H9 (cell line): ENCODE measurements around the gene RYR3. TPM values are rescaled to one million over a fixed set of nuclear protein-coding genes. Genes with fewer than 3 reads are reported as not detected.
A peak's percentile ranks its signal among the peaks of the same experiment; 100 is the strongest.

Source experiments
- DNase-seq: peaks from one replicate; pipeline ENCODE4 v3.0.0-alpha.2; 2017
- H2AFZ ChIP-seq: one replicate; pipeline ENCODE4 v1.6.1; 2013; ENCODE audit warnings: mild to moderate bottlenecking, low read length, control low read depth, moderate library complexity
- H2AK5ac ChIP-seq: 2 replicates; pipeline ENCODE4 v1.6.1; 2013; ENCODE audit warnings: low read length, control low read depth, mixed read lengths; ENCODE audit not compliant: insufficient read length
- H2BK120ac ChIP-seq: one replicate; pipeline ENCODE4 v1.6.1; 2013; ENCODE audit warnings: low read depth, mild to moderate bottlenecking, low read length, control low read depth, inconsistent platforms; ENCODE audit not compliant: poor library complexity, severe bottlenecking
- H2BK12ac ChIP-seq: 2 replicates; pipeline ENCODE4 v1.6.1; 2013; ENCODE audit warnings: low read length, control low read depth, mixed read lengths, low read depth; ENCODE audit not compliant: insufficient read length
- H2BK15ac ChIP-seq: 2 replicates; pipeline ENCODE4 v1.6.1; 2013; ENCODE audit warnings: low read depth, low read length, control low read depth
- H2BK20ac ChIP-seq: one replicate; pipeline ENCODE4 v1.6.1; 2013; ENCODE audit warnings: low read depth, mild to moderate bottlenecking, low read length, control low read depth, inconsistent platforms; ENCODE audit not compliant: poor library complexity, severe bottlenecking
- H2BK5ac ChIP-seq: 2 replicates; pipeline ENCODE4 v1.6.1; 2013; ENCODE audit warnings: low read length, control low read depth, mixed read lengths; ENCODE audit not compliant: insufficient read length
- H3K14ac ChIP-seq: 2 replicates; pipeline ENCODE4 v1.6.1; 2013; ENCODE audit warnings: low read length, control low read depth; ENCODE audit not compliant: insufficient read depth
- H3K18ac ChIP-seq: 2 replicates; pipeline ENCODE4 v1.6.1; 2013; ENCODE audit warnings: low read depth, mild to moderate bottlenecking, mixed read lengths, low read length, control low read depth; ENCODE audit not compliant: insufficient read length
- H3K23ac ChIP-seq: 2 replicates; pipeline ENCODE4 v1.6.1; 2013; ENCODE audit warnings: low read length, control low read depth, mixed read lengths, low read depth; ENCODE audit not compliant: insufficient read length
- H3K23me2 ChIP-seq: 2 replicates; pipeline ENCODE4 v1.6.1; 2013; ENCODE audit warnings: low read depth, mild to moderate bottlenecking, mixed read lengths, low read length, control low read depth; ENCODE audit not compliant: insufficient read length, poor library complexity, severe bottlenecking
- H3K27ac ChIP-seq: 2 replicates; pipeline ENCODE4 v1.5.1; 2013; ENCODE audit warnings: low read length, control low read depth, mixed read lengths, low read depth; ENCODE audit not compliant: insufficient read length
- H3K27me3 ChIP-seq: 2 replicates; pipeline ENCODE4 v1.6.1; 2013; ENCODE audit warnings: low read length, control low read depth, inconsistent platforms; ENCODE audit not compliant: insufficient read depth
- H3K4ac ChIP-seq: 2 replicates; pipeline ENCODE4 v1.6.1; 2013; ENCODE audit warnings: low read depth, mild to moderate bottlenecking, control low read depth, inconsistent platforms, low read length, moderate library complexity
- H3K4me1 ChIP-seq: 2 replicates; pipeline ENCODE4 v1.6.1; 2013; ENCODE audit warnings: low read length, control low read depth, inconsistent platforms; ENCODE audit not compliant: insufficient read depth
- H3K4me2 ChIP-seq: 2 replicates; pipeline ENCODE4 v1.6.1; 2013; ENCODE audit warnings: low read length, control low read depth, mixed read lengths; ENCODE audit not compliant: insufficient read length, insufficient read depth
- H3K56ac ChIP-seq: 2 replicates; pipeline ENCODE4 v1.6.1; 2013; ENCODE audit warnings: low read depth, mild to moderate bottlenecking, mixed read lengths, low read length, control low read depth; ENCODE audit not compliant: insufficient read length
- H3K79me1 ChIP-seq: 2 replicates; pipeline ENCODE4 v1.6.1; 2013; ENCODE audit warnings: low read depth, mild to moderate bottlenecking, moderate library complexity, low read length, control low read depth, inconsistent platforms; ENCODE audit not compliant: insufficient read depth, poor library complexity, severe bottlenecking
- H3K79me2 ChIP-seq: 2 replicates; pipeline ENCODE4 v1.6.1; 2013; ENCODE audit warnings: low read length, control low read depth, inconsistent platforms; ENCODE audit not compliant: insufficient read depth
- H3K9ac ChIP-seq: 2 replicates; pipeline ENCODE4 v1.6.1; 2013; ENCODE audit warnings: low read length, control low read depth, mixed read lengths; ENCODE audit not compliant: insufficient read length; ENCODE audit errors: extremely low read depth
- H3K9me3 ChIP-seq: one replicate; pipeline ENCODE4 v1.6.1; 2013; ENCODE audit warnings: low read depth, low read length, inconsistent platforms; ENCODE audit not compliant: control insufficient read depth
- H3T11ph ChIP-seq: one replicate; pipeline ENCODE4 v1.6.1; 2013; ENCODE audit warnings: mild to moderate bottlenecking, low read length, control low read depth, inconsistent platforms
- H4K20me1 ChIP-seq: one replicate; pipeline ENCODE4 v1.6.1; 2013; ENCODE audit not compliant: control insufficient read depth, insufficient read length, insufficient read depth
- H4K5ac ChIP-seq: 2 replicates; pipeline ENCODE4 v1.6.1; 2013; ENCODE audit warnings: low read depth, mild to moderate bottlenecking, mixed read lengths, low read length, control low read depth; ENCODE audit not compliant: insufficient read length
- H4K8ac ChIP-seq: replicated peaks from 2 replicates; pipeline ENCODE4 v1.6.1; 2013; ENCODE audit warnings: low read length, control low read depth, mixed read lengths, low read depth; ENCODE audit not compliant: insufficient read length
- H4K91ac ChIP-seq: 2 replicates; pipeline ENCODE4 v1.6.1; 2013; ENCODE audit warnings: low read depth, mild to moderate bottlenecking, moderate library complexity, mixed read lengths, low read length, control low read depth; ENCODE audit not compliant: insufficient read length
- H3K27ac Mint-ChIP-seq, 3 experiments: 2 replicates in 2 of 3; 3 replicates in 1 of 3; pipeline ENCODE4 v1.8.0; 2020 to 2021; ENCODE audit warnings: mixed read lengths in 3 of 3, mild to moderate bottlenecking in 1 of 3, moderate library complexity in 1 of 3
- H3K27me3 Mint-ChIP-seq: 2 replicates; pipeline ENCODE4 v1.8.0; 2021; ENCODE audit warnings: low read depth, mild to moderate bottlenecking, moderate library complexity, mixed read lengths
- H3K36me3 Mint-ChIP-seq, 3 experiments: 2 replicates in 2 of 3; 3 replicates in 1 of 3; pipeline ENCODE4 v1.8.0; 2020 to 2021; ENCODE audit warnings: low read depth in 3 of 3, mixed read lengths in 3 of 3; ENCODE audit not compliant: insufficient read depth in 1 of 3
- H3K4me1 Mint-ChIP-seq, 2 experiments: 2 replicates each; pipeline ENCODE4 v1.8.0; 2020; ENCODE audit warnings: mixed read lengths in 2 of 2
- H3K4me3 Mint-ChIP-seq, 2 experiments: 2 replicates in 1 of 2; 3 replicates in 1 of 2; pipeline ENCODE4 v1.8.0; 2020 to 2021; ENCODE audit warnings: mild to moderate bottlenecking in 2 of 2, mixed read lengths in 2 of 2, moderate library complexity in 1 of 2
- H3K9me3 Mint-ChIP-seq, 2 experiments: 2 replicates in 1 of 2; 3 replicates in 1 of 2; pipeline ENCODE4 v1.8.0; 2020; ENCODE audit warnings: mild to moderate bottlenecking in 2 of 2, mixed read lengths in 2 of 2, moderate library complexity in 1 of 2
- WGBS: extraction: QIAGEN DNeasy Blood & Tissue Kit; methylation state at CpG from one replicate; pipeline ENCODE4 v1.1.7; 2013; ENCODE audit warnings: missing lambda C conversion rate, low lambda C conversion rate, mixed read lengths; ENCODE audit not compliant: insufficient read length; ENCODE audit errors: extremely low coverage; 5-methylcytosine and 5-hydroxymethylcytosine counted together
- total RNA-seq: library from RNA; stranded (reverse); gene quantifications from 2 replicates; pipeline ENCODE4 v1.2.1, GENCODE V29; 2021
- TF ChIP-seq, protein P1 (sequence below): fragments of 200-600 bp; sonication (generic); conservative IDR thresholded peaks from 3 replicates; pipeline ENCODE4 v1.8.0; 2021; ENCODE audit warnings: antibody characterized with exemption, mild to moderate bottlenecking

Gene RYR3
- total RNA-seq, 1 experiment from 2014 or later, result 0.85 TPM

GRCh38 chr15:33888176-33888575 lies 577.4 kb downstream of the RYR3 start:
- Mint-ChIP-seq H3K9me3 (peaks cover 4 to 7% of the 10 kb centered on the region in 2 experiments; a peak in 4 of 5 replicates), H3K36me3 (peaks cover 0 to 7% (median 4%) of the 10 kb centered on the region in 3 experiments; a peak in 3 of 7 replicates), H3K27ac (peak overlapping the region in 2 of 3 experiments; percentile 1 to 2; a peak in 1 of 7 replicates), H3K4me1 (peaks cover 6 to 7% of the 10 kb centered on the region in 2 experiments), H3K4me3 (no peak overlapping the region), H3K27me3 (no peaks in the 10 kb centered on the region)
- Histone ChIP-seq H2BK20ac (no peak overlapping the region), H3K27ac (no peak overlapping the region), H3K23ac (no peak overlapping the region), H3T11ph (no peak overlapping the region), H2BK15ac (no peak overlapping the region), H3K4ac (no peak overlapping the region), H3K4me2 (no peak overlapping the region), H2AFZ (no peak overlapping the region), H3K79me2 (no peaks in the 10 kb centered on the region), H4K5ac (no peak overlapping the region), H3K79me1 (no peaks in the 10 kb centered on the region), H3K14ac (no peak overlapping the region), H3K27me3 (no peaks in the 10 kb centered on the region), H3K18ac (no peak overlapping the region), H3K9me3 (no peaks in the 10 kb centered on the region), H2AK5ac (no peak overlapping the region), H2BK5ac (no peak overlapping the region), H3K56ac (no peak overlapping the region), H3K4me1 (no peaks in the 10 kb centered on the region), H4K91ac (no peak overlapping the region), H2BK120ac (no peak overlapping the region), H2BK12ac (no peak overlapping the region), H3K23me2 (no peaks in the 10 kb centered on the region), H3K9ac (no peak overlapping the region), H4K8ac (no peak overlapping the region), H4K20me1 (no peaks in the 10 kb centered on the region)
- no CpG with 5 or more reads among the region's 2 CpGs for WGBS
- no peak for DNase-seq
- TF ChIP-seq, protein P1, sequence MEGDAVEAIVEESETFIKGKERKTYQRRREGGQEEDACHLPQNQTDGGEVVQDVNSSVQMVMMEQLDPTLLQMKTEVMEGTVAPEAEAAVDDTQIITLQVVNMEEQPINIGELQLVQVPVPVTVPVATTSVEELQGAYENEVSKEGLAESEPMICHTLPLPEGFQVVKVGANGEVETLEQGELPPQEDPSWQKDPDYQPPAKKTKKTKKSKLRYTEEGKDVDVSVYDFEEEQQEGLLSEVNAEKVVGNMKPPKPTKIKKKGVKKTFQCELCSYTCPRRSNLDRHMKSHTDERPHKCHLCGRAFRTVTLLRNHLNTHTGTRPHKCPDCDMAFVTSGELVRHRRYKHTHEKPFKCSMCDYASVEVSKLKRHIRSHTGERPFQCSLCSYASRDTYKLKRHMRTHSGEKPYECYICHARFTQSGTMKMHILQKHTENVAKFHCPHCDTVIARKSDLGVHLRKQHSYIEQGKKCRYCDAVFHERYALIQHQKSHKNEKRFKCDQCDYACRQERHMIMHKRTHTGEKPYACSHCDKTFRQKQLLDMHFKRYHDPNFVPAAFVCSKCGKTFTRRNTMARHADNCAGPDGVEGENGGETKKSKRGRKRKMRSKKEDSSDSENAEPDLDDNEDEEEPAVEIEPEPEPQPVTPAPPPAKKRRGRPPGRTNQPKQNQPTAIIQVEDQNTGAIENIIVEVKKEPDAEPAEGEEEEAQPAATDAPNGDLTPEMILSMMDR, result no peak
